Retinal pigment epithelial cell (primary cell): Measurements from ENCODE around the gene YIPF6.
"Not testable (repeated sequence)": the region's sequence is repeated elsewhere in the genome, so short reads cannot be mapped to it uniquely, and the experiment has no call there.

Experiments
- DNase-seq: peaks from one replicate; pipeline ENCODE4 v3.0.0-alpha.2; 2010; ENCODE audit warnings: low read depth
- H3K4me3 ChIP-seq: 2 replicates; pipeline ENCODE4 v1.5.1; 2011; ENCODE audit warnings: mild to moderate bottlenecking, low read length, control low read depth, moderate library complexity
- TF ChIP-seq, protein P1 (sequence below): conservative IDR thresholded peaks from 2 replicates; pipeline ENCODE4 v1.5.1; 2011; ENCODE audit warnings: low read depth, low read length, control low read depth, inconsistent platforms

YIPF6 gene

DNA sequence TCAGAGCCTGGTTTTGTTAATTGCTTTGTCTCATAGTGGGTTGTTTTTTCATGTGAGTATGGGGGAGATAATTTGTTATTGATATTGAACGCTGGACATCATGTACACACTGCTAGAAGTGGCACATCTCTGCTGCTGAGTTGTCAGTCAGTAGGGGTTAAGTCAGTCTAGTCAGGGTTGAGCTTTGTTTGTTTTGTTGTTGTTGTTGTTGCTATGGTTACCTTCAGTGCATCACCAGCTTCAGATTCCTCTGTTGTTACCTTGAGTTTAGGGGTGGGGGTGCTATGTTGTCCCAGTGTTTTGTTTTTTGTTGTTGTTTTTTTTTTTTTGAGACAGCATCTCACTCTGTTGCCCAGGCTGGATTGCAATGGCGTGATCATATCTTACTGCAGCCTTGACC, 9.9 kb downstream of the YIPF6 start:
- no peak for DNase-seq
- H3K4me3 ChIP-seq = no peak overlapping the region
- TF ChIP-seq, protein P1, sequence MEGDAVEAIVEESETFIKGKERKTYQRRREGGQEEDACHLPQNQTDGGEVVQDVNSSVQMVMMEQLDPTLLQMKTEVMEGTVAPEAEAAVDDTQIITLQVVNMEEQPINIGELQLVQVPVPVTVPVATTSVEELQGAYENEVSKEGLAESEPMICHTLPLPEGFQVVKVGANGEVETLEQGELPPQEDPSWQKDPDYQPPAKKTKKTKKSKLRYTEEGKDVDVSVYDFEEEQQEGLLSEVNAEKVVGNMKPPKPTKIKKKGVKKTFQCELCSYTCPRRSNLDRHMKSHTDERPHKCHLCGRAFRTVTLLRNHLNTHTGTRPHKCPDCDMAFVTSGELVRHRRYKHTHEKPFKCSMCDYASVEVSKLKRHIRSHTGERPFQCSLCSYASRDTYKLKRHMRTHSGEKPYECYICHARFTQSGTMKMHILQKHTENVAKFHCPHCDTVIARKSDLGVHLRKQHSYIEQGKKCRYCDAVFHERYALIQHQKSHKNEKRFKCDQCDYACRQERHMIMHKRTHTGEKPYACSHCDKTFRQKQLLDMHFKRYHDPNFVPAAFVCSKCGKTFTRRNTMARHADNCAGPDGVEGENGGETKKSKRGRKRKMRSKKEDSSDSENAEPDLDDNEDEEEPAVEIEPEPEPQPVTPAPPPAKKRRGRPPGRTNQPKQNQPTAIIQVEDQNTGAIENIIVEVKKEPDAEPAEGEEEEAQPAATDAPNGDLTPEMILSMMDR = no peak

DNA sequence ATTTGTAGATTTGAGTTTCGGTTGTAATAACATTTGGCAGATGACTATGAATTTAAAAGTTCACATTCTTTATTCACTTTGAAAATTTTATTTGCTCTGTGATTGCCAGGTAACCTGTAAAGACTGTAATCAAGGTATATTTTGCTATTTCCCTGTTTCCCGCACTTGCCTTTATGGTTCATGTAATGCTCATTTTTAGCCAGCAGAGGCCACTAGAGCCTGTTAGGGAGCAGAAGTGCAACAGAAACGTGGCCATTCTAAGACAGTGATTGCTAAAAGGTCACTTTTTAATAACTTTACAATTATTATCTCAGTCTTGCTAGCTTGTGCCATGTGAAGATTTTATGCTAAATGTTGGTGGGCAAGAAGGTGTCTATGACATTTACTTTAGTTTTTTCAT, 12.4 kb downstream of the YIPF6 start:
- no peak overlapping the region for H3K4me3 ChIP-seq
- TF ChIP-seq, protein P1 = peak; percentile 89
- no peak for DNase-seq

DNA sequence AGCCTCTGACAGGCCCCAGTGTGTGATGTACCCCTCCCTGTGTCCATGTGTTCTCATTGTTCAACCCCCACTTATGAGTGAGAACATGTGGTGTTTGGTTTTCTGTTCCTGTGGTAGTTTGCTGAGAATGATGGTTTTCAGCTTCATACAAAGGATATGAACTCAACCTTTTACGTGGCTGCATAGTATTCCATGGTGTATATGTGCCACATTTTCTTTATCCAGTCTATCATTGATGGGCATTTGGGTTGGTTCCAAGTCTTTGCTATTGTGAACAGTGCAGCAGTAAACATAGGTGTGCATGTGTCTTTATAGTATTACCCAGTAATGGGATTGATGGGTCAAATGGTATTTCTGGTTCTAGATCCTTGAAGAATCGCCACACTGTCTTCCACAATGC, 25.8 kb downstream of the YIPF6 start:
- H3K4me3 ChIP-seq, DNase-seq: not testable (repeated sequence)

DNA sequence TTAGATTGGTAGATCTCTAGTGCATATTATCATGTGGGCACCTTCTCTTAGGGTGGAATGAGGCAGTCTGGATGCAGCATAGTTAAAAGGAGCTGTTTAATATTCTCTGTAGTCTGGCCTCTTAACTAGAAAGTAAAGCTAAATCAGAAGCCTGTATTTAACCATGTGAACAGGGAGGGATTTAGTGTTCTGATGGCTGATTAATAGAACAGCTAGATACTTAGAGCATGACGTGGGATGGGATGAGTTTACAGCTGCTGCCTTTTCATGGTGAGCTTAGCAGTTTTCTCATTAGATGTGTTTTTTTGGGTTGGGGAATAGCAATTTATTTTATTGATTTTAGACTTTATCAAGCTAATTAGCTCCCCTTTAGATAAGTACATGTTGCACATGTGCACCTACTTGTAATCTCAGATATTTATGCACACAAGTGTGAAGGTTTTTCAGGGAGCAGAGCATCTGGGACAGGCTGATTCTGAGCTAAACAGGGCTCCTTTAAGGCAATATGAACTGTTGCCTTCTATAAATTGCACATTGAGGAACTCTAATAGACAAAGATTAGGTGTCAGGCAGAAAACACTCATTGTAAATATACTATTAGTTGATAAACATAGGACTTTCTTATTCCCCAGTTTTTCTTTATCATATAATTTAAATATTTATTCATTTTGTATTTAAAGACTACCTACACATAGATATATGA, 34.1 kb downstream of the YIPF6 start:
- TF ChIP-seq, protein P1 = no peak
- DNase-seq = no peak
- H3K4me3 ChIP-seq = no peak overlapping the region

DNA sequence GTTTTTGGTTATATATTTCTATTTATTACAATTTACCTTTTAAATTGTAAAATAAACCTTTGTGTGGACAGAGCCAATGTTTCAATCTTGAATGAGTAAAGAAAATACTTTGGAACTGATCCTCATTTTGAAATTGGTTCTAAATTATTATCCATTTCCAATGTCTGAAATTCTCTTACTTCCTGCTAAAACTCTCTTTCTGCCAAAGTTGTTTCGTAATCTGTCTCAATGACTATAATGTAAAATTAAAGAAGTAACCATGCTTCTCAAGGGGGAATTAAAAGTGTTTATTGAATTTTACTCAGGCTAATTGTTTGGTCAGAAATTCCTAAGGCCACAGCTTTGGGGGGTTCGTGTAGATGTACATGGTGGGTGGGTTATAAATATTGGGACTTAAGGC, 34.8 kb downstream of the YIPF6 start:
- no peak for DNase-seq
- TF ChIP-seq, protein P1 = no peak

DNA sequence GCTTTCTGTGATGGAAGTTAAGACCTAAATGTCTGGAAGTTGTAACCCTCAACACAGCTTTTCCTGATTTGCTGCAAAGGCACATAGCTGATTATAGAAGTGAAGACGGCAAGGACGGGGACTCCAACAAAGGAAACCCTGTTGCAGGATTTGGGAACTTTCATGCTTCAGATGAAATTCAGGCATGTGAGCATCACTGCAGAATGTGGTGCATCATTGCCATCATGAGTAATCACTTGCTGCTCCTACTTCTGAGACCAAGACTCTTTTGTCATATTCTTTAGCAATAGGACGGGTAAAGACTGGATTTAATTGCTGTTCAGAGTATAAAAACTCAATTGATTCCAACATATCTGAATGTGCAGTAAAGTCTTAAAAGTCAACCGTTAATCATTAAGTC, 35.8 kb downstream of the YIPF6 start:
- TF ChIP-seq, protein P1 = no peak
- no peak for DNase-seq

More for the DNA sequence above, 34.8 kb downstream of the YIPF6 start:
- H3K4me3 ChIP-seq = no peak overlapping the region

DNA sequence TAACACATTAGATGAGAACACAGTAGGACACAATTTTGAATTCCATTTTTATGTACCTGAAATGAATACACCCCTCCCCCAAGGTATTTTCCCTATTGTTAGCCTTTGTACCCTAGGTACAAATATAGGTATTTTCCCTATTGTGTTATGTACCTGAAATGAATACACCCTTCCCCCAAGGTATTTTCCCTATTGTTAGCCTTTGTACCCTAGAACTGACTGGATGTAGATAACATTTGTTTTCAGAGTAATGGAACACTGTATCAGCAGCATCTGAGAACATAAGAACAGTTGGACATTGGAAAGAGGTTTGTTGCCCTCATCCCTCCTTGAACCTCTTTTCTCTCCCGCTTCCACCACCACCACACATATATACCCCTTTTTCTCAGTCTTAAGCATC, 37.6 kb downstream of the YIPF6 start:
- TF ChIP-seq, protein P1 = no peak
- no peak for DNase-seq
- H3K4me3 ChIP-seq = no peak overlapping the region

More for the DNA sequence above, 35.8 kb downstream of the YIPF6 start:
- H3K4me3 ChIP-seq = no peak overlapping the region
